Activated B cell treated with CpG ODN at 0.5 μM for 24 hours (primary cell): ENCODE results near the gene HHAT. TPM values are rescaled to one million over a fixed set of nuclear protein-coding genes. Genes with fewer than 3 reads are reported as not detected.
"Not testable (repeated sequence)": the region's sequence is repeated elsewhere in the genome, so short reads cannot be mapped to it uniquely, and the experiment has no call there.

Experiments used
- ATAC-seq: fragments of 200-7000 bp; cut with Tn5 transposase; one replicate; pipeline ENCODE4 v1.10.0; 2021; ENCODE audit warnings: low read depth, mild to moderate bottlenecking, moderate library complexity
- CTCF ChIA-PET: fragments of 350-600 bp; sonication (Branson Sonifier 250); formaldehyde crosslinking; loops from one replicate; lab custom pipeline; 2021; ENCODE audit warnings: antibody characterized with exemption; lab: Charles Lee
- POLR2A ChIA-PET: fragments of 350-600 bp; sonication (Branson Sonifier 250); formaldehyde crosslinking; loops from one replicate; lab custom pipeline; 2021; ENCODE audit warnings: antibody characterized with exemption; lab: Charles Lee
- DNase-seq: peaks from one replicate; pipeline ENCODE4 v3.0.0; 2022
- H3K27ac Mint-ChIP-seq: one replicate; pipeline ENCODE4 v1.8.0; 2020; ENCODE audit warnings: mixed read lengths
- H3K27me3 Mint-ChIP-seq: one replicate; pipeline ENCODE4 v1.8.0; 2021; ENCODE audit warnings: mixed read lengths
- H3K36me3 Mint-ChIP-seq: one replicate; pipeline ENCODE4 v1.8.0; 2021; ENCODE audit warnings: low read depth, mixed read lengths
- H3K4me1 Mint-ChIP-seq: one replicate; pipeline ENCODE4 v1.8.0; 2021; ENCODE audit warnings: mixed read lengths
- H3K4me3 Mint-ChIP-seq: one replicate; pipeline ENCODE4 v1.8.0; 2020; ENCODE audit warnings: mild to moderate bottlenecking, mixed read lengths
- H3K9me3 Mint-ChIP-seq: one replicate; pipeline ENCODE4 v1.8.0; 2020; ENCODE audit warnings: mixed read lengths
- intact Hi-C: fragments of 100-400 bp; cut with micrococcal nuclease; formaldehyde crosslinking; loops from one replicate; pipeline ENCODE4 v1.15.1; 2024
- total RNA-seq: library from RNA; stranded (reverse); gene quantifications from 2 replicates; pipeline ENCODE4 v1.2.3, GENCODE V29; 2022
- TF ChIP-seq, protein P1 (sequence below): fragments of 200-600 bp; IDR thresholded peaks from one replicate; pipeline ENCODE4 v1.8.0; 2022; ENCODE audit warnings: antibody characterized with exemption, mild to moderate bottlenecking

HHAT gene
- total RNA-seq, 1 donor from 2014 or later = 8.5 TPM

DNA sequence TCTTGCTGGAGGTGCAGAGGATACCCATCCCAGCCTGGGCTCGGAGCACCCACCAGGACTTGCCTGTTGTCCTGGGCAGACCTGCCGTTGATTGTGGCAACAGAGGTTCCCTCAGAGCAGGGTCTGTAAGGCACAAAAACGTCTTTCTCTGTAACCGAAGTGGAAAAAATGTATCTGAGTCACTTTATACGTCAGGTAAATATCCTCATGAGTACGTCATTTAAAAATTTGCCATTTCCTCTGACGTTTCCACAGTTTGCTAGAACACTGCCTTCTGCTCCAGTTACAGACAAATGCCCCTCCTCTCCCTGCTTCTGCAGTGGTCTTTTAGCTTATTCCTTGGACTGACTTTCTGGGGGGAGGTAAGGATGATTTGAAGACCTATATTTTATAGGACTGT lies 326.8 kb downstream of the HHAT start:
- ChIA-PET POLR2A (no interaction called here), CTCF (no interaction called here)
- intact Hi-C loops = no loop called here
- TF ChIP-seq, protein P1, sequence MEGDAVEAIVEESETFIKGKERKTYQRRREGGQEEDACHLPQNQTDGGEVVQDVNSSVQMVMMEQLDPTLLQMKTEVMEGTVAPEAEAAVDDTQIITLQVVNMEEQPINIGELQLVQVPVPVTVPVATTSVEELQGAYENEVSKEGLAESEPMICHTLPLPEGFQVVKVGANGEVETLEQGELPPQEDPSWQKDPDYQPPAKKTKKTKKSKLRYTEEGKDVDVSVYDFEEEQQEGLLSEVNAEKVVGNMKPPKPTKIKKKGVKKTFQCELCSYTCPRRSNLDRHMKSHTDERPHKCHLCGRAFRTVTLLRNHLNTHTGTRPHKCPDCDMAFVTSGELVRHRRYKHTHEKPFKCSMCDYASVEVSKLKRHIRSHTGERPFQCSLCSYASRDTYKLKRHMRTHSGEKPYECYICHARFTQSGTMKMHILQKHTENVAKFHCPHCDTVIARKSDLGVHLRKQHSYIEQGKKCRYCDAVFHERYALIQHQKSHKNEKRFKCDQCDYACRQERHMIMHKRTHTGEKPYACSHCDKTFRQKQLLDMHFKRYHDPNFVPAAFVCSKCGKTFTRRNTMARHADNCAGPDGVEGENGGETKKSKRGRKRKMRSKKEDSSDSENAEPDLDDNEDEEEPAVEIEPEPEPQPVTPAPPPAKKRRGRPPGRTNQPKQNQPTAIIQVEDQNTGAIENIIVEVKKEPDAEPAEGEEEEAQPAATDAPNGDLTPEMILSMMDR = no peak
- H3K9me3 Mint-ChIP-seq = no peaks in the 10 kb centered on the region
- H3K27ac Mint-ChIP-seq = no peak overlapping the region
- H3K36me3 Mint-ChIP-seq = no peaks in the 10 kb centered on the region
- DNase-seq (no peak), ATAC-seq (no peak)
- H3K4me3 Mint-ChIP-seq = no peak overlapping the region
- no peaks in the 10 kb centered on the region for H3K27me3 Mint-ChIP-seq
- no peaks in the 10 kb centered on the region for H3K4me1 Mint-ChIP-seq

DNA sequence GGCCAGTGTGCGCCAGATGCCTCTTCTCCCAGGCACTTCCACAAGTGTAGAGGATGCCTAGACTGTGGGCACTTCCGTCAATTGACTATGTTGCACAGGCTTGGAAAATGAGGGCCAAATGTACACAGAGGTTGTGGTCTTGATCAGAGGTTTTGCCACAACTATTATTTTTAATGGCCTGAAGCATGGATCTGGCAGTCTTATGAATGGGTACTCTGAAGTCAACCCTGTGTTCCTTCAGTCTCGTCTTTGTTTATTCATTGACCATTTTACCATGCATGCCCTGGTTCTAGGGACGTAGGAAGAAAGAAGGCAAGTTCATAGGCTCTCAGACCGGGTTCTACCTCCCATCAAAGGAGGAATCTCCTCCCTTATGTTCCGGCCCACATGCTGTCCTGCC lies 329.1 kb downstream of the HHAT start:
- CTCF ChIA-PET = no interaction called here
- no peak for DNase-seq
- ATAC-seq = no peak
- intact Hi-C loops = no loop called here
- Mint-ChIP-seq H3K27ac (no peak overlapping the region), H3K4me3 (no peak overlapping the region), H3K36me3 (no peaks in the 10 kb centered on the region), H3K9me3 (no peaks in the 10 kb centered on the region), H3K27me3 (no peaks in the 10 kb centered on the region), H3K4me1 (no peaks in the 10 kb centered on the region)
- TF ChIP-seq, protein P1 = no peak
- POLR2A ChIA-PET = no interaction called here

DNA sequence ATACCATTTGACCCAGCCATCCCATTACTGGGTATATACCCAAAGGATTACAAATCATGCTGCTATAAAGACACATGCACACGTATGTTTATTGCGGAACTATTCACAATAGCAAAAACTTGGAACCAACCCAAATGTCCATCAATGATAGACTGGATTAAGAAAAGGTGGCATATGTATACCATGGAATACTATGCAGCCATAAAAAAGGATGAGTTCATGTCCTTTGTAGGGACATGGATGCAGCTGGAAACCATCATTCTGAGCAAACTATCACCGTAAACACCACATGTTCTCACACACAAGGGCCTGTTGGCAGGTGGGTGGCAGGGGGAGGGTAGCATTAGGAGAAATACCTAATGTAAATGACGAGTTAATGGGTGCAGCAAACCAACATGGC lies 332.8 kb downstream of the HHAT start:
- intact Hi-C loops, H3K4me3 Mint-ChIP-seq, DNase-seq, H3K9me3 Mint-ChIP-seq, POLR2A ChIA-PET, H3K27ac Mint-ChIP-seq, ATAC-seq, H3K27me3 Mint-ChIP-seq, H3K36me3 Mint-ChIP-seq, CTCF ChIA-PET, H3K4me1 Mint-ChIP-seq: not testable (repeated sequence)

DNA sequence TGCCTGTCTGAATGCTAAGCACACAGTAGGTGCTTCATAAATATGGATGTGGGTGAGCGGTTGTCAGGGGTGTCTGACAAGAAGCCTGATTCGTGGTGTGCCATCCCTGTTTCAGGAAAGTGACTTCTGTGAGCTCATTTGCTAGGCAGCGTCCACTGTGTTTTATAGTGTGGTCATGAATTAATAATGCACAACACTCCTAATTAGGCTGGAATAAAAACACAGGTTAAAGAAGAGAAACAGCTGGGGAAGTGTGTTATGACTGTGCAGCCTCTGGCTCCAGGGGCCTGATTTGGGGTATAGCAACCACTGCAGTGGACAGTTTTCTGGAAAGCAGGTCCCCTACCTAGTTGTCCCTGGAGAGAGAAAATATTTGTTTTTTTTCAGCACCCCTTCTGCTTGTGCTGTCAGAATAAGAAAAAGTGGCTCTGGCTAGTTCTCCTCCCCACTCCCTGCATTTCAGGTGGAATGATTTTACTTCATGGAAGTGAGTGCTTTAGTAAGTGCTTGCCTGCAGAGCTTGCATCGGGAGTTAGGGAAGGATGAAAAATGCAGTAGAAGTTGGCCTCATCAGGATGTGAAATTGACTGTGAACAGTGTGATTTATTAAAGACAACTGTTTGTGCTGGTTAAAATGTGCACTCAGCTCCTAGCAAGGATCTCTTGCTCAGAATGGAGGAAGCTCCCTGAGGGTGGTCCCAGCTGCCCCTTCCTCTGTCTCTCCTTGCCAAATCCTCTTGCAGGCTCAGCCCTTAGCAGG lies 333.8 kb downstream of the HHAT start:
- no peak for DNase-seq
- Mint-ChIP-seq H3K36me3 (no peaks in the 10 kb centered on the region), H3K27ac (no peak overlapping the region), H3K27me3 (no peaks in the 10 kb centered on the region), H3K9me3 (no peaks in the 10 kb centered on the region), H3K4me1 (peaks cover 5% of the 10 kb centered on the region), H3K4me3 (no peak overlapping the region)
- intact Hi-C loops = no loop called here
- TF ChIP-seq, protein P1 = no peak
- CTCF ChIA-PET = no interaction called here
- POLR2A ChIA-PET = no interaction called here
- no peak for ATAC-seq

DNA sequence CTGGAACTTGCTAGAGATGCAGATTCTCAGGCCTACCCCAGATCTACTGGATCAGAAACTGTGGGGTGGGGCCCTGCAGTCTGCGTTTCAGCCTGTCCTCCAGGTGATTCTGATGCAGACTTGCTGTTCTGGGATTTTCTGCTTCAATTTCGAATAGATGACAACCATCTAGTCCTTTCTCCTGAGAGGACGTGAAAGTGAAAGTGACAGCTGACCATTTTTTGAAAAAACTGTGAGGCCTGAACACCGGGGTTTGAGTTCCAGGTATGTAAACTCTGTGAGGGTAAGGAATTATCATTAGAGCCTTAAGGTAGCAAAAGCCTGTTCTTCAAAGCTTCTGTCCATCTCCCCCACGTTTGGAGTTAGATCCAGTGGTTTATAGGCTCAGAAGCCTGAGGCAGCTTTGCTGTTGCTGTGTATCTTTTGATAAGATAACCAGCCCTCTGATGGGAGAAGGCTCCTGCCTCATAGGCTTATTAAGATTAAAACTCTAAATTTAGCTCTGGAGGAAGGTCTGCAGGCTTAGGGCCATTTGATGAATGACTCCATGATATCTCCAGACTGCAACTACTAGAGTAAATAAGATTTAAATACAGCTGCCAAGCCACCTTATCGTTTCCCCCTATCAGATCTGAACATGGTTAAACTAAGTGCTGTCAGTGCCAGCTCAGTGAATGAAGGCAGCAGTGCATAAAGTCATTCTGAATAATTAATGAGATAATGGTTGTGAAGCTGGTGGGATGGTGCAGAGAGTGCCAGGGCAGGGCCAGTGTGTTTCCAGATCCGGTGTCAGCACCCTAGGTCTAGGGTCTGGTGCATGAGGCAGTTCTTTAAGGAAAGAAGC lies 335.2 kb downstream of the HHAT start:
- CTCF ChIA-PET = no interaction called here
- Mint-ChIP-seq H3K4me3 (no peak overlapping the region), H3K27me3 (no peaks in the 10 kb centered on the region), H3K36me3 (no peaks in the 10 kb centered on the region), H3K4me1 (peaks cover 5% of the 10 kb centered on the region), H3K27ac (no peak overlapping the region), H3K9me3 (no peaks in the 10 kb centered on the region)
- intact Hi-C loops = no loop called here
- ATAC-seq (no peak), DNase-seq (no peak)
- TF ChIP-seq, protein P1 = no peak
- POLR2A ChIA-PET = no interaction called here
